HG02759 (cell line): ENCODE measurements around the gene AQP6.
"Not testable (repeated sequence)": the region's sequence is repeated elsewhere in the genome, so short reads cannot be mapped to it uniquely, and the experiment has no call there.

Experiments used
- ATAC-seq: cut with Tn5 transposase; IDR thresholded peaks from one replicate; pipeline ENCODE4 v1.9.1; 2021; ENCODE audit warnings: mild to moderate bottlenecking, moderate library complexity; ENCODE audit not compliant: unreplicated experiment

AQP6 gene

GRCh38 chr12:49987625-49988303, 15.0 kb downstream of the AQP6 start:
- ATAC-seq: no peak

DNA sequence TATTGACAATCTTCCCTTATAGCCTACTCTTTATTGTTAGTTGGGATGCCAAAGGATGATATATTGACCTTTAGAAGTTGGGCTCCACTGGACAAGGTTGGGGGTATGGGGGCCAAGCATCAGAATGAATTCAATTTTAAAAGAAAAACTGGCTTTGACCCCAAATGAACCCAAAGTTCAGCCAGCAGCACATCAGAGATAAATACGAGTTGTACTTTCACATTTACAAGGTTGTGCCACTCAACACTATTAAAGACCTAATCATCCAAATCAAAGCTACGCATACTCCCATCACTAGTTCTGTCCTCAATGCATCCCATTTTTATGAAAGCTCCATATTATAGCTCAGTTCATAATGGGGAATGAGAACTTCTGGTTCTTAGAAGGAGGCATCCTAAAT, 16.7 kb downstream of the AQP6 start:
- not testable (repeated sequence) for ATAC-seq

GRCh38 chr12:49990273-49990672, 17.5 kb downstream of the AQP6 start:
- no peak for ATAC-seq

DNA sequence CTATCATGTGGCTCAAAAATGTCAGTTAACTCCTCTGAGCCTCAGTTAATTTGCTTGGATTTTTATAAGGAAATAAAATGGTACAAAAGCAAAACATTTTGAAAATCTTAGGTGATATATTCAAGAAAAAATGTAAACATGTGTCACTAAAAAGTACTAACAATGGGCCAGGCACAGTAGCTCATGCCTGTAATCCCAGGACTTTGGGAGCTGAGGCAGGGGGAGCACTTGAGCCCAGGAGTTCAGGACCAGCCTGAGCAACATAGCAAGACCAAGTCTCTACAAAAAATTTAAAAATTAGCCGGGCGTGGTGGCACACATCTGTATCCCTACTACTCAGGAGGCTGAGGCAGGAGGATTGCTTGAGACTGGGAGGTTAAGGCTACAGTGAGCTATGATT, 25.7 kb downstream of the AQP6 start:
- ATAC-seq: no peak

GRCh38 chr12:50003595-50003994, 30.8 kb downstream of the AQP6 start:
- ATAC-seq: no peak

DNA sequence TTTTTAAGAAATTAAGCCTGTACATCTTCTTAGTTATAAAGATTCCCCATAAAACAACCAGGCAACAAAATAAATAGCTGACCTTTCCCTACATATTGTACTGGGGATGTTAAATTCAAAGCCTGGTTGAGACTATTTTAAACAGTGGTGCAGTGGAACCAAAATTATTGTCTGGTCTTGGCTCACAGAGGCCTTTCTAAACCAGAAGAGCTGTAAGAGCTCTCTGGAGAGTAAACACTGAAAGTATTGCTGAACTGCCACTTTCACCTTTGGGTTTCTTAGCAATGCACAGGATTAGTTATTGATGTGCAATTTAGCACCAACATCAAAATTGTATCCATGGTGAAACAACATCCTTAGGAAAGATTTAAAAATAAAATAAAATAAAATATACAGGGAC, 31.9 kb downstream of the AQP6 start:
- ATAC-seq: no peak

- ATAC-seq: no peak
These were observed 32.4 kb downstream of the AQP6 start for GRCh38 chr12:50005175-50005574.

- no peak for ATAC-seq
These were observed 33.5 kb downstream of the AQP6 start for GRCh38 chr12:50006280-50006679.

- ATAC-seq: no peak
These were observed 34.2 kb downstream of the AQP6 start for GRCh38 chr12:50006754-50007442.

DNA sequence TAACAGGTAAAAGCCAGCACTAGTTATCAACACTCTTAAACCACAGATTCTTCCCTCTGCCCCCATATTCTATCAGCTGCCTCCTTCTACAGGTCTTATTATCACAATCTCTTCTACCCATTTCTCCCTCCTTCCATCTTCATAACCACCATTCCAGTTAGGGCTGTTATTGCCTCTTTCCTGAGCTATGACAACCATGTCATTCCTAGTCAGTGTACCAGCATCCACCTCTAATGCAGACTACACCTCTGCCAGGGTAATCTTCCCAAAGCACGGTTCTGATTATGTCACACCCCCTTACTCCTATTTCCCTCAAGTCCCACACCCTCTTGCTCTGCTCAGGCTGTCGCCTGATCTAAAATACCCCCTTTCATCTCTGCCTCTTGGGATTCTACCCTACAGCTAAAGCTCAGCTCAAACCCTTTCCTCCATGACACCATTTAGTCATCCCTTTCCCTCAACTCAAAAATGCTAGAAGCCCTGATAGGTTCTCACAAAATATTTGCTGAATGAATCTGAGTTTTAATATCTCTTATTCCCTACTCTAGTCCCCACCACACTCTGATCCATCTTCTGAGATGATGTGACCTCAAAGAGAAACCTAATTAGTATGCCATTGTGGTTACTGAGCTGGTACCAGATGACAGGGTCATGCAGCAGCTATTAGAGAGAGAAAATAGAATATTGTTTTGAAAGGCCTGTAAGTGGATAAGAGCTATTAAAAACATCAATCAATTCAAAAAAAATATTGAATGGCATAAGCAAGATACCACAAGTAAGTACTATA, 40.8 kb downstream of the AQP6 start:
- no peak for ATAC-seq

- no peak for ATAC-seq
These were observed 41.6 kb downstream of the AQP6 start for GRCh38 chr12:50014342-50014741.

DNA sequence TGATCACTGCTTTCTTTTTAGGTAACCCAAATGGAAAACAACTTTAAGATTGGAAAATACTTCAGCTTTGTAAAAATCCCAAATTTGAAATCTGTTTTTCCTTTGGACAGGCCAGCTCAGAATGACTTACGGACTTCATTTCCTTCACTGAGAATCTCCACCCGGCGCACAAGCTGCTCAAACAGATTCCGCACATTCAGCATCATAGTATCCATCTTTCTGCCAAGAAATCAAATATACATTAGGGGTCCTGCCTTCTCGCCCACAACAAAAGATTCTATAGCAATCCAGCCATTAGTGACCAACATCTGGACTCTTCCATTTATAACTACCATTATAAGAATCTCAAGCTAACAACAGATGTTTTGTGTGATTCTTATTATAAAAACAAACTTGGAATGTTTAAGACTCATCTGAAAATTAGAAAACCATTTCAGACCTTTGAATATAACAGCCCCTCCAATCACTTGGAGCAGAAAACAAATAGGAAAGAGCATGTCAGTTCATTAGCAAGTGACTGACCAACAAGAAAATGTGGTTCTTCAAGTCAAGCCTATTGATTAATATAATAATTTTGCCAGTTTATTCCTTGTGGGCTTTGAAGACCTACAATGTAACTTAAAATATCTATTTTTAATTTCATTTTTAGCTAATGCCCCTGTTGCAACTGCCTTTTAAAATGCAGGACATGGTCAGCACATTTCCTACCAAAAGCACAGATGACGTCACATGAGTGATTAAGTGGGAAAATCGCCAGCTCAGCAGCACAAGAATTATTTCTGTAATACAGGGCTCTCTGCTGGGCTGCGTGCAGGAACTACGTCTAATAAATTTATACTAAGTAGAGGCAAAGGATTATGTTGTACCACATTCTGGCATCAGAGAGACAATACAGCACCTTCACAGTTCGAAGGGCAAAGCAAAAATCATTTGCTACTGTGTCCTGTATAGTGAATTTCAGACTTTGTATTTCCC, 44.0 kb downstream of the AQP6 start:
- no peak for ATAC-seq

DNA sequence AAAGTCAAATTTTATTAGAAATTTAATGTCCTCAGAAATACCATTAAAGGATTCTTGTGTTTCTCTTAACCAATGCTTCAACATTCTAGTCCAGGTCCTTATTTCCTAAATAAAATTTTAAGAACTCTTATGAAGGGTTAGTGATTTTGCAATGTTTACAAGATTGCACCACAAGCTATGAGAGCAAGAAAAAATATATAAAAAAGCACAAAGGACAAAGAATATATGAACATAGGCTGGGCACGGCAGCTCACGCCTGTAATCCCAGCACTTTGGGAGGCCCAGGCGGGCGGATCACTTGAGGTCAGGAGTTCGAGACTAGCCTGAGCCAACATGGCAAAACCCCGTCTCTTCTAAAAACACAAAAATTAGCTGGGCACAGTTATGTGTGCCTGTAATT, 44.9 kb downstream of the AQP6 start:
- ATAC-seq: no peak

DNA sequence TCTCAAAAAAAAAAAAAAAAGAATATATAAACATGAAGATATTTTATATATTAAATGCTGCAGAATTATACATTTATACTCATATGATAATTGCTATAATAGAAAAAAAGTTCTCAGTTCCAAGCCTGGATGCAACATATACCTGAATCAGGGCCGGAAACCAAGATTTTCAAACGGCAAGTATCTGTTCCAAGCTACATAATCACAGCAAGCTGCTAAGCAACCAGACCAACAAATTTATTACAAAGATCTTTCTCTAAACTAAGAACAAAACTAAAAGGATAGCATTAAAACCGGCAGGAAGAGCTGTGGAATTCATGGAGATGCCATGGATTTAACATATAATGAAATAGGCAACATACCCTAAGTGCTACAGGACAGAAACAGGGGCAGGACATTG, 45.4 kb downstream of the AQP6 start:
- no peak for ATAC-seq

- ATAC-seq: no peak
These were observed 46.2 kb downstream of the AQP6 start for GRCh38 chr12:50018968-50019367.

- ATAC-seq: no peak
These were observed 46.8 kb downstream of the AQP6 start for GRCh38 chr12:50019524-50019923.

DNA sequence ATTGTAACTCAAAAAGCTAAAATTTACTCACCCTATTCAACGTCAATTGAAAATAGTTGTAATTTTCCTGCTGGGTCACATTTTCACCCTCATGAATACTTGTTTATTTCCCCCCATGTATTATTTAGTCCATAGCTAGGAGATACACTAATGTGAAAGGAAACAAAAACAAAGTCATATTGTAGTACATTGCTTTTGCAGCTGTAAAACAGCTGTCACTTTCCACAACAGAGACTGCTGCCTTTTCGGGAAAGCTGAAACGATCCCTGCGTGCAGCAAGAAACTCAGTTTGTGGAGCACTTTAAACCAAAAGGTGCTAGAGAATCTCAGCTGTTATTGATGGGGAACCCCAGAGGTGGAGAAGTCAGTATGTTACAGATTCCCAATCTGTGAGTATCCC, 48.3 kb downstream of the AQP6 start:
- ATAC-seq: no peak

GRCh38 chr12:50022903-50023302, 50.2 kb downstream of the AQP6 start:
- no peak for ATAC-seq

GRCh38 chr12:50024227-50024626, 51.5 kb downstream of the AQP6 start:
- ATAC-seq: no peak

- ATAC-seq: peak; percentile 4
These were observed 52.0 kb downstream of the AQP6 start for GRCh38 chr12:50024805-50025186.
